CD4-positive, alpha-beta T cell treated with Interferon gamma for 1 hour (primary cell): ENCODE measurements around the gene ANKRD13B.
A peak's percentile ranks its signal among the peaks of the same experiment; 100 is the strongest.

Experiments used
- DNase-seq: peaks from one replicate; pipeline ENCODE4 v3.0.0-alpha.2; 2020

ANKRD13B gene

DNA sequence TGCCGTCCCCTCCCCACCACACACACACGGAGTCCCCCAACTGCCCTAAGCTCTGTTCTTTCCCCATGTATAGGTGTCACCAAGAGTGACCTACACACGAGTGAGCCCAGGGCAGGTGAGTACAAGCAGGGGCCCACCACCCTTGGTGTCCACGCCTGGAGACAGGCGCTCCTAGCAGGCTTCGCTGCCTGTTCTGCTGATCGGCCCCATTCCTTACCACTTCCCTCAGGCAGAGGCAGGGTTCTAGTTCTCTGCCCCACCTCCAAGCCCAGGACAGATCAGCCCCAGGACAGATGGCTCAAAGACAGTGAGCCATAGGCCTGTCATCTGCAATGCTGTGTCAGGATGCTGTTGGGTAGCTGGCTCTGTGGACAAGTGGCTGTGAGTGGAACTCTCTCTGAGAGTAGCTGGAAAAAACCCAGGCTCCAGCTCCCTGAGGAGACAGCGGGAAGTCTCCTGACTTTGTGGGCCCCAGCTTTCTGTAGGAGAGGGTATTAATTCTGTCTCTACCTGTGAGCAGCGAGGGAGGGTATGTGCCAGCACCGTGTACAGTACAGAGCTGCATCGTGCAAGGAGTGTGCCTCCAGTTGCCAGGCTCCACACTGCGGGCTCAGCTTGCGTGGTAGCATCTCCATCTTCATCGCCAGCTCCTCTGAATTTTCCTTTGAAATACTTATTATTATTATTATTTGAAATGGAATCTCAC lies 23.5 kb upstream of the ANKRD13B start:
- DNase-seq, result no peak

GRCh38 chr17:29570521-29570920 lies 22.4 kb upstream of the ANKRD13B start:
- DNase-seq, result no peak

GRCh38 chr17:29571486-29571882 lies 21.4 kb upstream of the ANKRD13B start:
- DNase-seq, result no peak

- no peak for DNase-seq
These were observed 20.9 kb upstream of the ANKRD13B start for GRCh38 chr17:29571883-29572681.

- DNase-seq, result peak; percentile 57
These were observed 20.0 kb upstream of the ANKRD13B start for GRCh38 chr17:29572691-29573557.

- DNase-seq, result no peak
These were observed 19.4 kb upstream of the ANKRD13B start for GRCh38 chr17:29573558-29573869.

GRCh38 chr17:29573871-29574731 lies 18.8 kb upstream of the ANKRD13B start:
- no peak for DNase-seq

- DNase-seq, result no peak
These were observed 18.0 kb upstream of the ANKRD13B start for GRCh38 chr17:29574732-29575510.

DNA sequence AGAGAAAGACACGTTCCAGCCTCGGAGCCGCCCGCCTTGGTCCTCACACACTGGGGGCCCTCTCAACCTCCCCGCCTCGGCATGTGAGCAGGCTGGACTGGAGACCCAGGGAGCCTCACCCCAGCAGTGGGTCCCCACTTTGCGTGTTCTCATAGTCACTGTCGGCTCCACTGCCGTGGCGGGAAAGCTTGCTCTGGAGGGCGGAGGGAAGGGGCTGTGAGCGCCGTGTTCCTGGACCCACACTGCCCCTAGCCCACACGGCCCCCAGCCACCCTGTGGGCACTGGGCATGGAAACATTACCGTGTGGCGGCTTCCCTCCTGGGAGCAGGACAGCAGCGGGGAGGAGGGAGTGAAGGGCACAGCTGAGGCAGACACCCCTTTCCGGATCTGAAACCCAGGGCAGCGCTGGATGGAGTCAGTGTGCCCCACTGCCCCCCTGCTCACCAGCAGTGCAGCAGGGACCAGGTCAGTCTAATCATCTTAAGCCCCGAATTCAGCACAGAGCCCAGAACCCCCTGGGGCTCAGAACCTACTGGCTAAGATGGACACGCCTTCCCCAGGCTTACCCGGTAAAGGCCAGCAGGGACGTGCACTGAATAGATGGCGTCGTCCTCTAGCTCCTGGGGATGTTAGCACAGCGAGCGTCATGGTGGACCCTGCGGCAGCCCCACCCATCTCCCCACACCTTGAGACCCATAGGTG lies 17.3 kb upstream of the ANKRD13B start:
- no peak for DNase-seq

GRCh38 chr17:29576214-29577000 lies 16.5 kb upstream of the ANKRD13B start:
- DNase-seq, result no peak

GRCh38 chr17:29577001-29577370 lies 15.9 kb upstream of the ANKRD13B start:
- no peak for DNase-seq

GRCh38 chr17:29577385-29578211 lies 15.3 kb upstream of the ANKRD13B start:
- no peak for DNase-seq

DNA sequence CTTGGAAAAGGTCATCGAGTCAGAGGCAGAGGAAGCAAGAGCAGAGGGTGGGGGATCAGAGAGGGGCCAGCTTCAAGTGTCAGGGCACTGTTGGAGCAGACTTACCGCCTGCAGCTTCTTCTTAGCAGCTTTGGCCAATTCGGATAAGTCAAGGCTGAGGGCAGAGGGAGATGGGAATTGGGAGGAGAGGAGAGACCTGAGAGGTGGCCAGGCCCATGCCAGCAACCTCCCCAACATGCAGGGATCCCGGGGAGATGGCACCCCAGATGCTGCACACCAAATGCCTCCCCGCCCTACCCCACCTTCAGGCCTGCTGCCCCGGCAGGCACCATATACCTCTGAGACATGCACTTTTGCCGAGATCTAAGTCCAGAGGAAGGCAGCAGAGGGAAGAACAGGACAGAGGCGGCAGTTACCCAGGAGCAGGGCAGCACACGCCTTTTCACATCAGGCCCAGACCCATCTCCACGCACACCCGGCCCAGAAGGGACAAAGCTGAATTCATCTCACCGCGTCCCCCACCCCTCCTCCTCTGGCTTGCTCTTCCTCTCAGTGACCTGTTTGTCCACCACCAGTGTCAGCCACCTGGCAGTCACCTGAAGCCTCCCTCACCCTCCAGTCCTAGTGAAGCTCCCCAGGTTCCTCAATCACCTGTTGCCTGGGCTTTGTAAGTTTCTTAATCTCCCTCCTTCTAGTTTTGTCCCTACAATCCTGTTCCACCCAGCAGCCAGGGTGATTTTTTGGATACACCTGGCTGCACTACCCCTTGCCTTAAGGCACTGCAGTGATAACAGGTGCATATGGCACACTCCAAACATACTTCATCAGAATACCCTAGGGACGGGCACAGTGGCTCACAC lies 14.1 kb upstream of the ANKRD13B start:
- DNase-seq, result no peak

DNA sequence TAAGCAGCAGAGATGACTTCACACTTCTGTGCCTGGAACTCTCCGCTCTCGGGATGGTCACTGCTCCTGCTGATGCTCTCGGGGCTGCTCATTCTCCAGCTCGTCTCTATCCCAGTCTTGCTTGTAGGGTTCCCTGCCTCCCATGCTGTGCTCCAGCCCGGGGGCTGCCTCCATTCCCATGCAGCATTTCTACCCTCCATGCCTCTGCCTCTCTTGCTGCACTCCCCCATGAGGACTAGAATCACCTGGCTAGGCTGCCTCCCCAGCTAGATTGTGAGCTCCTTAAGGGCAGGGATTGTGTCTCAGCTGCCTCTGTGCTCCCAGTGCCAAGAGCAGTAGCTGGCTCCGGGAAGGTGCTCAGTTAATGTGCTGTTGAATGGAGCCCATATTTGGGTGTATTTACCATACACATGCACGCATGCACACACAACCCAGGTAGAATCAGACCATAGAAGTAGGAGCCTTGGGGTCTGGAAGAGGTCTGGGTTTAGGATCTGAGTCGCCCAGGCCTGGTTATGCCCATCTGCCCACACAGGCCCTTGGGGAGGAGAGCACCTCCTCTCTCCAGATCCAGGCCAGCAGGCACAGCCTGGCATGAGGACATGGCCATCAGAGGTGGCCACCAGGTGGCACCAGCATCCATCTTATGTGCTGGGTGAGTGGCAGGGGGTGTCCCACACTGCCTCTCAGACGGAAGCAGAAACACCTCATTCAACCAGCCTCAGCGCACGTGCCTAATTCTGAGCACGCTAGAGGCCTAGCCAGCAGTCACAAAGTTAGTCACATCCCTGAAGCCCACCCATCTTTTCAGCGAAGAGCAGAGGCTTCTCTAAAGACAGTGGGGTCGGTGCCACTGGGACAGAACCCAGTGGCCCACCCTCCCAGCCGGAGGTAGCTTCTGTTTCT lies 12.8 kb upstream of the ANKRD13B start:
- peak; percentile 89 for DNase-seq

DNA sequence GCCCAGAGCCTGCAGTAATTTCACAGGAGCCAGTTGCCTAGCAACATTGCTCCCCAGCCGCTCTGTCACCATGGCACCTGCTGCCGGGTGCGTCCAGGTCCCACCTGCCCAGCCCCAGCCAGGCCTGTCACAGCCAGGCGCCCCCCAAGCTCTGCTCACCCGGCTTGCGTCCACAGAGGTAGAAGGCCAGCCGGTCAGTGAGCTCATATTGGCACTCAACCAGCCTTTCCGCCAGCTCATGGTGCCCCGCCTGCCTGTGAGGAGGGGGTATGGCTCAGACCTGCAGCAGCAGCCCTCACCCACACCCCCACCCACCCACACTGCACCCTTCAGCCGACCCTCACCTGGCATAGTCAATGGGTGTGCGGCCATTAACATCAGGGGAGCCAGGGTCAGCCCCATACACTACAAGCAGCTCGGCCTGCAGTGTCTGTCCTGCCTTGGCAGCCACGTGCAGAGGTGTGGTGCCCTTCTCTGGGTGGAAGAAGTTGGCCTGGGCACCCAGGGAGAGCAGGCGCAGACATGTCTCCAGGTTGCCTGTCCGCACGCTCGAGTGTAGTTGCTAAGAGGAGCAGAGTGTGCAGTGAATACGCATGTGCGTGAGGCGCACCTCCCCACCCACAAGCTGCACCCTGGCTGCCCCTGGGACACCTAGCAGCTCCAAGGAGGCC lies 11.2 kb upstream of the ANKRD13B start:
- no peak for DNase-seq

- DNase-seq, result no peak
These were observed 10.6 kb upstream of the ANKRD13B start for GRCh38 chr17:29582254-29582765.
